ENCODE measurements around the gene SLC35F3. TPM values are rescaled to one million over a fixed set of nuclear protein-coding genes. Genes with fewer than 3 reads are reported as not detected.
A peak's percentile ranks its signal among the peaks of the same experiment; 100 is the strongest.

The SLC35F3 gene
- total RNA-seq, 2 experiments from 2014 or later, result 0.08 TPM; not detected in 1

GRCh38 chr1:234186037-234186688 is 281.7 kb downstream of the SLC35F3 start:
- CTCF ChIA-PET, result no interaction called here

GRCh38 chr1:234188454-234188792 is 283.9 kb downstream of the SLC35F3 start:
- Mint-ChIP-seq H3K27ac (no peak overlapping the region), H3K27me3 (peaks cover 55% of the 10 kb centered on the region), H3K9me3 (peaks cover 13% of the 10 kb centered on the region), H3K36me3 (ENCODE audit: low read depth) (no peaks in the 10 kb centered on the region), H3K4me3 (no peak overlapping the region), H3K4me1 (ENCODE audit: low read depth) (no peaks in the 10 kb centered on the region)
- peak in 1 of 14 experiments; percentile 8 for DNase-seq
- no peak for ATAC-seq (ENCODE audit: poor library complexity)
- Histone ChIP-seq H3K4me3 (ENCODE audit: low read length) (no peak overlapping the region), H3K9me3 (ENCODE audit: control insufficient read depth in 1 of 2, insufficient read depth in 1 of 2, low read length in 2 of 2) (no peaks in the 10 kb centered on the region), H3K27ac (ENCODE audit: low read depth in 1 of 2, low read length in 2 of 2) (no peak overlapping the region), H3K27me3 (ENCODE audit: control insufficient read depth in 1 of 2, insufficient read depth in 2 of 2, low read length in 2 of 2) (peaks cover 6 to 20% of the 10 kb centered on the region in 2 experiments), H3K36me3 (ENCODE audit: insufficient read depth, low read length) (no peaks in the 10 kb centered on the region), H3K4me1 (ENCODE audit: insufficient read depth, low read length) (no peaks in the 10 kb centered on the region)
- ChIA-PET POLR2A (no interaction called here), CTCF (no interaction called here)
- no peak for TF ChIP-seq CTCF (IDR thresholded peaks at IDR 0.05)
- intact Hi-C loops (cut with DNase I, micrococcal nuclease), result no loop called here

More at GRCh38 chr1:234186037-234186688, 281.7 kb downstream of the SLC35F3 start:
- intact Hi-C loops (cut with DNase I, micrococcal nuclease), result no loop called here
- Histone ChIP-seq H3K27ac (ENCODE audit: low read depth in 1 of 2, low read length in 2 of 2) (no peak overlapping the region), H3K4me3 (ENCODE audit: low read length) (no peak overlapping the region), H3K36me3 (ENCODE audit: insufficient read depth, low read length) (no peaks in the 10 kb centered on the region), H3K4me1 (ENCODE audit: insufficient read depth, low read length) (no peaks in the 10 kb centered on the region), H3K9me3 (ENCODE audit: control insufficient read depth in 1 of 2, insufficient read depth in 1 of 2, low read length in 2 of 2) (no peaks in the 10 kb centered on the region), H3K27me3 (ENCODE audit: control insufficient read depth in 1 of 2, insufficient read depth in 2 of 2, low read length in 2 of 2) (peaks cover 6 to 20% of the 10 kb centered on the region in 2 experiments)
- peaks cover 10% of the 10 kb centered on the region for H3K9me3 Mint-ChIP-seq
- H3K4me1 Mint-ChIP-seq (ENCODE audit: low read depth), result no peaks in the 10 kb centered on the region
- no peak for TF ChIP-seq CTCF (IDR thresholded peaks at IDR 0.05)
- POLR2A ChIA-PET, result no interaction called here
- peaks cover 58% of the 10 kb centered on the region for H3K27me3 Mint-ChIP-seq
- H3K4me3 Mint-ChIP-seq, result no peak overlapping the region
- ATAC-seq (ENCODE audit: poor library complexity) (no peak), DNase-seq (no peak)
- H3K36me3 Mint-ChIP-seq (ENCODE audit: low read depth), result no peaks in the 10 kb centered on the region
- no peak overlapping the region for H3K27ac Mint-ChIP-seq

- Histone ChIP-seq H3K27me3 (ENCODE audit: control insufficient read depth in 1 of 2, insufficient read depth in 2 of 2, low read length in 2 of 2) (peaks cover 2 to 4% of the 10 kb centered on the region in 2 experiments), H3K9me3 (ENCODE audit: control insufficient read depth in 1 of 2, insufficient read depth in 1 of 2, low read length in 2 of 2) (no peaks in the 10 kb centered on the region), H3K4me3 (ENCODE audit: low read length) (no peak overlapping the region), H3K27ac (ENCODE audit: low read depth in 1 of 2, low read length in 2 of 2) (no peak overlapping the region), H3K36me3 (ENCODE audit: insufficient read depth, low read length) (no peaks in the 10 kb centered on the region), H3K4me1 (ENCODE audit: insufficient read depth, low read length) (no peaks in the 10 kb centered on the region)
- Mint-ChIP-seq H3K4me1 (ENCODE audit: low read depth) (no peaks in the 10 kb centered on the region), H3K27ac (no peak overlapping the region), H3K27me3 (peaks cover 53% of the 10 kb centered on the region), H3K36me3 (ENCODE audit: low read depth) (no peaks in the 10 kb centered on the region), H3K4me3 (no peak overlapping the region), H3K9me3 (peaks cover 3% of the 10 kb centered on the region)
- DNase-seq (no peak), ATAC-seq (ENCODE audit: poor library complexity) (no peak)
- ChIA-PET POLR2A (no interaction called here), CTCF (no interaction called here)
- no peak for TF ChIP-seq CTCF (IDR thresholded peaks at IDR 0.05)
- intact Hi-C loops (cut with DNase I, micrococcal nuclease), result no loop called here
These were observed 293.4 kb downstream of the SLC35F3 start for GRCh38 chr1:234197839-234198238.

Measured in CD4-positive, alpha-beta T cell (primary cell).